NCI-H1092 (cell line): ENCODE data around the gene GAGE2A.
"Not testable (repeated sequence)": the region's sequence is repeated elsewhere in the genome, so short reads cannot be mapped to it uniquely, and the experiment has no call there.

ENCODE experiments used
- DNase-seq: peaks from one replicate; lab custom pipeline; 2025; lab: John Stamatoyannopoulos, UW

Gene GAGE2A, protein sequence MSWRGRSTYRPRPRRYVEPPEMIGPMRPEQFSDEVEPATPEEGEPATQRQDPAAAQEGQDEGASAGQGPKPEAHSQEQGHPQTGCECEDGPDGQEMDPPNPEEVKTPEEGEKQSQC

GRCh38 chrX:49589196-49589595 lies at the start of gene GAGE2A:
TSS of gene GAGE2A (plus strand) at chrX:49589496. CDS start at chrX:49590651, 1,155 bp downstream.
- not testable (repeated sequence) for DNase-seq

DNA sequence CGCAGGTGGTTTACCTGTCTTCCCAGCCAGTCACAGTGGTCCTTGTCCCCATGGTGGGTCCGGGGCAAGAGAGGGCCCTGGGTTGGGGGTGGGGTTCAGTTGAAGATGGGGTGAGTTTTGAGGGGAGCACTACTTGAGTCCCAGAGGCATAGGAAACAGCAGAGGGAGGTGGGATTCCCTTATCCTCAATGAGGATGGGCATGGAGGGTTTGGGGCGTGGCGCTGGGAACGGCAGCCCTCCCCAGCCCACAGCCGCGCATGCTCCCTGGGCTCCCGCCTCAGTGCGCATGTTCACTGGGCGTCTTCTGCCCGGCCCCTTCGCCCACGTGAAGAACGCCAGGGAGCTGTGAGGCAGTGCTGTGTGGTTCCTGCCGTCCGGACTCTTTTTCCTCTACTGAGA lies 47.9 kb upstream of the GAGE2A start, which contains the start of gene GAGE12D:
Gene GAGE12D, plus strand, starts transcription at position 301 of the 400 bp plus-strand sequence. CDS start 1,155 bp downstream, outside the sequence.
- not testable (repeated sequence) for DNase-seq

GRCh38 chrX:49550989-49551388 lies 38.3 kb upstream of the GAGE2A start, which contains the start of gene GAGE12E:
TSS of gene GAGE12E (plus strand) at chrX:49551289. CDS start at chrX:49552444, 1,155 bp downstream.
- not testable (repeated sequence) for DNase-seq

GRCh38 chrX:49560542-49560941 lies 28.8 kb upstream of the GAGE2A start, which contains the start of gene GAGE12F:
TSS of gene GAGE12F (plus strand) at chrX:49560842. CDS start at chrX:49561997, 1,155 bp downstream.
- DNase-seq: not testable (repeated sequence)

- DNase-seq: not testable (repeated sequence)
These were observed 20.6 kb upstream of the GAGE2A start for GRCh38 chrX:49568728-49569127.

DNA sequence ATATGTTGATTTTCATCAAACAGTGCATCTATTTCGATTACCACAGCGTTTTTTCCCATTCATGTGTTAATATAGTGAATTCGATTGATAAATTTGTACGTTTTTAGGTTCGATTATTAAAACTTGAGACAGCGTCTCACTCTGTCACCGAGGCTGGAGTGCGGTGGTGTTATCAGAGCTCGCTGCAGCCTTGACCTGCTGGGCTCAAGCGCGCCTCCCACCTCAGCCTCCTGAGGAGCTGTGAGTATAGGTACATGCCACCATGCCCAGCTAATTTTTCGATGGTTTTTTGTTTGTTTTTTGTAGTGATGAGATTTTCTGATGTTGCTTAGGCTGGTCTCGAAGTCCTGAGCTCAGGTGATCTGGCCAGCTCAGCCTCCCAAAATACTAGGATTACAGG lies 20.1 kb upstream of the GAGE2A start:
- not testable (repeated sequence) for DNase-seq

DNA sequence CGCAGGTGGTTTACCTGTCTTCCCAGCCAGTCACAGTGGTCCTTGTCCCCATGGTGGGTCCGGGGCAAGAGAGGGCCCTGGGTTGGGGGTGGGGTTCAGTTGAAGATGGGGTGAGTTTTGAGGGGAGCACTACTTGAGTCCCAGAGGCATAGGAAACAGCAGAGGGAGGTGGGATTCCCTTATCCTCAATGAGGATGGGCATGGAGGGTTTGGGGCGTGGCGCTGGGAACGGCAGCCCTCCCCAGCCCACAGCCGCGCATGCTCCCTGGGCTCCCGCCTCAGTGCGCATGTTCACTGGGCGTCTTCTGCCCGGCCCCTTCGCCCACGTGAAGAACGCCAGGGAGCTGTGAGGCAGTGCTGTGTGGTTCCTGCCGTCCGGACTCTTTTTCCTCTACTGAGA lies 19.2 kb upstream of the GAGE2A start, which contains the start of gene GAGE12G:
Gene GAGE12G, plus strand, starts transcription at position 301 of the 400 bp plus-strand sequence. CDS start 1,155 bp downstream, outside the sequence.
- DNase-seq: not testable (repeated sequence)

- not testable (repeated sequence) for DNase-seq
These were observed 9.6 kb upstream of the GAGE2A start, which contains the start of gene GAGE12H for GRCh38 chrX:49579649-49580048. TSS of gene GAGE12H (plus strand) at chrX:49579949. CDS start at chrX:49581104, 1,155 bp downstream.

DNA sequence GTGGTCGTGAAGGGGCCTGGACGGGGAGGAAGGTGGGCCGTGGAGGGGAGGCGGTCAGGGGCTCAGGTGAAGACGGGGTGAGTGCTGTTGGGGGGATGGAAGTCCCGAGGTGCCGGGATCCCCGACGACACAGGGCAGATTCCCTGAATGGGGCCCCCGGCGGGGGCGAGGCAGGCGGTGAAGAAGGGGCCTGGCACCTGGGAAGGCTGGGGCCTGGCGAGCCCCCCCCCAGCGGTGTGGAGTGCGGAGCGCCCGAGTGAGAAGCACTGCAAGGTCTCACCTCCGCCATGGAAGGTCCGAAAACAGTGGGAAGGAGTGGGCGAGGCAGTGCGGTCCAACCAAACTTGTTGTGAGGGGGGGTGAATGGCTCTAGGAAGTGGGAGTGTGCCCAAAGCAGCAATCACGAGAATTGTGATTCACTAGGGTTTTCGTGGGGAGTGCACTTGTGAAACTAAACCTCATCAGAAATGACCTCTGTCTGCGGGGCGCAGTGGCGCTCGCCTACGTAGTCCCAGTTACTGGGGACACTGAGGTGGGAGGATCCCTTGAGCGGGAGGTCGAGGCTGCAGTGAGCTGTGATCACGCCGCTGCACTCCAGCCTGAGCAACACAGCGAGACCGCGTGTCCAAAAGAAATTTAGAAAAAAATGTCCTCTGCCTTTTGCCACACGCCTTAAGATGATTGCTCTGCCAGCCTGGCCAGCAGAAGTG lies 628 bp downstream of the GAGE2A start:
- not testable (repeated sequence) for DNase-seq

DNA sequence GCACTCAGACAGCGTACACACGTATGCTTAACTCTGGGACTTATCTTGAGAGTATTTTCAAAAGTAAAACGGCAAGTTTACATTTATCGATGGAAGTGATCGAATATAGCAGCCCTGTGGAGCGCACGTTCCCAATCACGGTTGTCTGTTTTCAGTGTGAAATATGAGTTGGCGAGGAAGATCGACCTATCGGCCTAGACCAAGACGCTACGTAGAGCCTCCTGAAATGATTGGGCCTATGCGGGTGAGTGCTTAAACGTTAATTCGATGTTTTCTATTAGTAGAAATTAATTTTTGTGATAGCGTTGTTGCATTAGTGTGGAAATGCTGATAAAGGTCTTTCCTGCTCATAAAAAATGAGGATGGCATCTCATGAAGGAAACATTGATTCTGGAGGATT lies 1.2 kb downstream of the GAGE2A start:
- DNase-seq: not testable (repeated sequence)

GRCh38 chrX:49598720-49599119 lies 9.4 kb downstream of the GAGE2A start, which contains the start of gene GAGE1:
TSS of gene GAGE1 (plus strand) at chrX:49599020. CDS start at chrX:49600175, 1,155 bp downstream.
- DNase-seq: not testable (repeated sequence)

- DNase-seq: no peak
These were observed 21.5 kb downstream of the GAGE2A start for GRCh38 chrX:49610718-49611310.

DNA sequence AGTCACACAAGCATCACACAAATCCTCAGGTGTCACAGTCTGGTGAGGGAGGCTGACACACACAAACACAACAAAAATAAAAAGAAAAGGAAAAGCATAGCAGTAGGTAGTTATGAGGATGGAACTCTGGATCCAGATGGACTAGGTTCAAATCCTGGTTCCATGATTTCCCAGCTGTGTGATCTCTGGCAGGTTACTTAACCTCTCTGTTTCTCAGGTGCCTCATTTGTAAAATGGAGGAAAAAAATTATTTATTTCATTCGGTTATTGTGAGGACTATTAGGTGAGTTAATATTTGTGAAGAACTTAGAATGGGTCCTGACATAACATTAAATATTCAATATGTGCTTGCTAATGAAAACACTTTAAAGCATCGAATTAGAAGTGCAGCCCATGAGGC lies 29.3 kb downstream of the GAGE2A start:
- no peak for DNase-seq

DNA sequence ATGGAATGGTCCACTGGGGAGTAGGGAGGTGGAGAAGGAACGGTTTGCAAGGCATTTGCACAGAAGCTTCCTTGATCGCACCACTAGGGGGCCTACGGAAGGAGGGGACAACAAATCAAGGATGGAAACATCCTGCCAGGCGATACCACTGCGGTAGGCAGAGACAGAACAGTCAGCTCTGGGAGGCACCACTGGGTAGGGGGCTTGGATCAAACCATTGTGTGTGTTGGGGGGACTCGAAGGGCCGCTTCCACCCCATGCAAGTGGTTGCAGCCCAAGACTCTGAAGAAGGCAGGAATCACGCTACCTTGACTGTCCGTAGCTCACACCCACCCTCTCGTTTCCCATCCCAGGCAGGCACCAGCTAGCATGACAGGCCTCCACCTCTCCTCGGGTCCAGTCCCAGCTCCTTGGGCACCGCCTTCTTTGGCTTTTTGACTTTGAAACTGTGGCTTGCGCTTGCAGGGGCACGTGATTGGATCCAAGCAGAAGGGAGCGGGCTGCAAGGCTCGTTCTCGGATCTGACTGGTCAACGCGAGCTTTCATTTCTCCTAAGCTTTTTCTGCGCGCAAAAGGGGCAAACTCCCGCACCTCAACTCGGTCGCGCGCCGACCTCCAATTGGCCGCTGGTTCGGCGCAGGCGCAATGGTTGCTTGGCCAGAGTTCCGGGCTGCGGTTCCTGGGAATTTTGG lies 37.9 kb downstream of the GAGE2A start:
- no peak for DNase-seq

DNA sequence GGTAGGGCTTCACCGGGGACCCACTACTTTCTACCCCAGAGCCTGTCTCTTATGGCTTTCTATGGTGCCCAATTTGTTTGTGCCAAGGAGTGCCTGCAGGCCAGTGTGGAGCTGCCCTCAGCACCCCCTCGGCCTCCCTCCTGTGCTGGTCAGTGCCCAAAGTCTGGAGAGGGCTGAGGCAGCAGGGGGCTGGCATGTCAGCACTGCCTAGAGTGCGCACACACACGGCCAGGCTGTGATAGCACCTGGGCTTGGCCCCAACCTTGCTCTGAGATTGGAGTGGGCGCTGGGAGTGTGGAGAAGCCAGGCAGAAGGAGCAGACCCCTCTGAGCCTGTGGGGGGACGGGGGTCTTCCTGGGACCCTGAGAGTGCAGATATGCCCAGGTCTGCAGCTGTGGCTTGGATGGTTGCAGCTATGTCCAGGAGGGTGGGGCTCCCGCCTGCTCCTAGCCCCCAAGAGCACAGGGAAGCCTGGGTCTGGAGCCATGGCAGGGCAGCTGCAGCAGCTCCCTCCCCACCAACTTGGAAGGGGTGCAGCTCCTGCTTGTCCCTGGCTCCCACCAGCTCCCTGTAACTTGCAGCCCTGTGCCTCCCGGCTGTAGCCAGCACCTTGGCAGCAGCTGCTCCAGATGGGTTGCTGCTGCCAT lies 55.8 kb downstream of the GAGE2A start:
- no peak for DNase-seq
